PC-9 (cell line): Measurements from ENCODE around the gene CEP112. TPM values are rescaled to one million over a fixed set of nuclear protein-coding genes. Genes with fewer than 3 reads are reported as not detected.
A peak's percentile ranks its signal among the peaks of the same experiment; 100 is the strongest.

Source experiments
- BruUV-seq: library from RNA; stranded (reverse); fragments of 400-500 nt; replicated peaks from 2 replicates; lab custom pipeline; 2021; lab: Mats Ljungman, UMichigan
- CTCF ChIA-PET: fragments of 300-600 bp; sonication (Branson Sonifier 250); formaldehyde crosslinking; loops from one replicate; lab custom pipeline; 2022; ENCODE audit warnings: antibody characterized with exemption; lab: Charles Lee
- POLR2A ChIA-PET: fragments of 300-600 bp; sonication (Branson Sonifier 250); formaldehyde crosslinking; loops from one replicate; lab custom pipeline; 2022; ENCODE audit warnings: antibody characterized with exemption; ENCODE audit not compliant: unreplicated experiment; lab: Charles Lee
- DNase-seq, 2 experiments: peaks; one replicate each; pipeline versions ENCODE4 v3.0.0 to v3.0.0-alpha.2; 2015 to 2022; ENCODE audit warnings: mixed read lengths in 1 of 2
- H2AFZ ChIP-seq: fragments of 200-600 bp; sonication (generic); 2 replicates; pipeline ENCODE4 v1.8.1; 2017; ENCODE audit warnings: antibody characterized with exemption
- H3F3A ChIP-seq: fragments of 200-600 bp; sonication (generic); 2 replicates; pipeline ENCODE4 v1.8.1; 2017; ENCODE audit warnings: antibody characterized with exemption, mild to moderate bottlenecking, low read depth; ENCODE audit not compliant: insufficient read depth
- H3K27ac ChIP-seq: fragments of 200-600 bp; sonication (generic); 2 replicates; pipeline ENCODE4 v1.6.1; 2016; ENCODE audit warnings: mixed run types
- H3K27me3 ChIP-seq: fragments of 200-600 bp; sonication (generic); 2 replicates; pipeline ENCODE4 v1.6.1; 2016; ENCODE audit warnings: low read depth, mixed run types; ENCODE audit not compliant: insufficient read depth
- H3K36me3 ChIP-seq: fragments of 200-600 bp; sonication (generic); 2 replicates; pipeline ENCODE4 v1.6.1; 2016; ENCODE audit warnings: low read depth, mixed run types
- H3K4me1 ChIP-seq: fragments of 200-600 bp; sonication (generic); replicated peaks from 2 replicates; pipeline ENCODE4 v1.6.1; 2016; ENCODE audit warnings: mixed run types; ENCODE audit not compliant: insufficient read depth
- H3K4me2 ChIP-seq: fragments of 200-600 bp; sonication (generic); 2 replicates; pipeline ENCODE4 v1.6.1; 2017; ENCODE audit warnings: mixed run types
- H3K4me3 ChIP-seq: fragments of 200-600 bp; sonication (generic); 2 replicates; pipeline ENCODE4 v1.6.1; 2016; ENCODE audit warnings: mixed run types
- H3K79me2 ChIP-seq: fragments of 200-600 bp; sonication (generic); 2 replicates; pipeline ENCODE4 v1.6.1; 2017; ENCODE audit warnings: low read depth, mixed run types
- H3K9me2 ChIP-seq: fragments of 200-600 bp; sonication (generic); 2 replicates; pipeline ENCODE4 v1.8.1; 2017; ENCODE audit warnings: mild to moderate bottlenecking; ENCODE audit not compliant: insufficient read depth
- H3K9me3 ChIP-seq: fragments of 200-600 bp; sonication (generic); 2 replicates; pipeline ENCODE4 v1.8.1; 2016; ENCODE audit warnings: low read depth; ENCODE audit not compliant: insufficient read depth
- H4K20me1 ChIP-seq: fragments of 200-600 bp; sonication (generic); 2 replicates; pipeline ENCODE4 v1.8.1; 2017; ENCODE audit not compliant: insufficient read depth
- EZH2 ChIP-seq: fragments of 200-600 bp; sonication (generic); IDR thresholded peaks from 2 replicates; pipeline ENCODE4 v1.8.0; 2017; ENCODE audit warnings: antibody characterized with exemption, low read depth
- intact Hi-C: fragments of 100-400 bp; cut with micrococcal nuclease; formaldehyde crosslinking; loops from one replicate; pipeline ENCODE4 v1.10.0; 2022; ENCODE audit not compliant: unreplicated experiment
- total RNA-seq: library from RNA; stranded (reverse); gene quantifications from 2 replicates; pipeline ENCODE4 v1.2.3, GENCODE V29; 2021
- TF ChIP-seq, protein P1 (sequence below): fragments of 200-600 bp; sonication (generic); conservative IDR thresholded peaks from 2 replicates; pipeline ENCODE4 v1.6.1; 2017; ENCODE audit warnings: mixed run types, antibody characterized with exemption, mild to moderate bottlenecking, moderate library complexity

CEP112 gene
- total RNA-seq, 1 experiment from 2014 or later = 4.3 TPM

DNA sequence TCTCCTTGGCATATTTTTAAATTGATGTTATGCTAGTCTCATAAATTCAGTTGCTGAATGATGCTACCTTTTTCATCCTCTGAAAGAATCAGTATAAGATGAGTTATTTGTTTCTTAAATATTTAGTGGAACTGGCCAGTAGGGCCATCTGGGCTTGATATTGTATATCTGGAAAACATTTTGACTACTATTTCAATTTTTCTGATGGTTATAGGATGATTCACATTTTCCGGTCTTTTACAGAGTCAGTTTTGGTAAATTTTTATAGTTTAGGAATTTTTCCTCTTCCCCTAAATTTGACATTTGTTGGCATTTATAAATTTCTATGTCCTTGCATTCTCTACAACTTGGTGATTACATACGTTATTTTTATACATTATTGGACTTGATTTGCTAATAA, 334.2 kb downstream of the CEP112 start:
- H3K27me3 ChIP-seq = no peaks in the 10 kb centered on the region
- H3K79me2 ChIP-seq = no peaks in the 10 kb centered on the region
- BruUV-seq = no TSS peak
- TF ChIP-seq EZH2 = no peak
- TF ChIP-seq, protein P1, sequence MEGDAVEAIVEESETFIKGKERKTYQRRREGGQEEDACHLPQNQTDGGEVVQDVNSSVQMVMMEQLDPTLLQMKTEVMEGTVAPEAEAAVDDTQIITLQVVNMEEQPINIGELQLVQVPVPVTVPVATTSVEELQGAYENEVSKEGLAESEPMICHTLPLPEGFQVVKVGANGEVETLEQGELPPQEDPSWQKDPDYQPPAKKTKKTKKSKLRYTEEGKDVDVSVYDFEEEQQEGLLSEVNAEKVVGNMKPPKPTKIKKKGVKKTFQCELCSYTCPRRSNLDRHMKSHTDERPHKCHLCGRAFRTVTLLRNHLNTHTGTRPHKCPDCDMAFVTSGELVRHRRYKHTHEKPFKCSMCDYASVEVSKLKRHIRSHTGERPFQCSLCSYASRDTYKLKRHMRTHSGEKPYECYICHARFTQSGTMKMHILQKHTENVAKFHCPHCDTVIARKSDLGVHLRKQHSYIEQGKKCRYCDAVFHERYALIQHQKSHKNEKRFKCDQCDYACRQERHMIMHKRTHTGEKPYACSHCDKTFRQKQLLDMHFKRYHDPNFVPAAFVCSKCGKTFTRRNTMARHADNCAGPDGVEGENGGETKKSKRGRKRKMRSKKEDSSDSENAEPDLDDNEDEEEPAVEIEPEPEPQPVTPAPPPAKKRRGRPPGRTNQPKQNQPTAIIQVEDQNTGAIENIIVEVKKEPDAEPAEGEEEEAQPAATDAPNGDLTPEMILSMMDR = no peak
- H3K9me2 ChIP-seq = no peaks in the 10 kb centered on the region
- intact Hi-C loops = no loop called here
- no peak overlapping the region for H3K4me2 ChIP-seq
- H2AFZ ChIP-seq = no peak overlapping the region
- no peaks in the 10 kb centered on the region for H3K9me3 ChIP-seq
- no peak for DNase-seq
- POLR2A ChIA-PET = no interaction called here
- CTCF ChIA-PET = no interaction called here
- H3F3A ChIP-seq = peaks cover 4% of the 10 kb centered on the region; the same call in 1 of the 2 replicates
- H3K4me1 ChIP-seq = peaks cover 22% of the 10 kb centered on the region
- no peaks in the 10 kb centered on the region for H4K20me1 ChIP-seq
- H3K27ac ChIP-seq = no peak overlapping the region
- H3K4me3 ChIP-seq = no peak overlapping the region
- no peaks in the 10 kb centered on the region for H3K36me3 ChIP-seq

DNA sequence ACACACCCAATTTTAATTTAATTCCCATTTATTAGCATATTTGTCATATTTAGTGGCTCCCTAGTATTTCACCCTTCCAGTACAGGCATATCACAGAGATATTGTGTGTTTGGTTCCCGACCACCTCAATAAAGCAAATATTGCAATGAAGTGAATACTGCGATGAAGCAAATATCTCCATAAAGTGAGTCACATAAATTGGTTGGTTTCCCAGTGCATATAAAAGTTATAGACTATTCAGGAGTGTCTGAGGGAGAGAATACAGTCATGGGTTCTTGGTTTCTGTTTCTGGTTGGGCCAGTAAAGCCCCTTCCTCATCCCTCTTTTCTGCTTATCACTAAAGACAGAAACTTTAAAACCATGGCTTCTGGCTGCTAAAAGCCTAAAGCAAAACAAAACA, 335.1 kb downstream of the CEP112 start:
- POLR2A ChIA-PET = no interaction called here
- Histone ChIP-seq H3K4me2 (no peak overlapping the region), H4K20me1 (no peaks in the 10 kb centered on the region), H2AFZ (no peak overlapping the region), H3K27me3 (no peaks in the 10 kb centered on the region), H3K9me2 (no peaks in the 10 kb centered on the region), H3K36me3 (no peaks in the 10 kb centered on the region), H3K9me3 (no peaks in the 10 kb centered on the region), H3F3A (peaks cover 4% of the 10 kb centered on the region; the same call in 1 of the 2 replicates), H3K4me1 (peaks cover 22% of the 10 kb centered on the region), H3K79me2 (no peaks in the 10 kb centered on the region), H3K27ac (no peak overlapping the region), H3K4me3 (no peak overlapping the region)
- no peak for TF ChIP-seq EZH2
- TF ChIP-seq, protein P1 = no peak
- no TSS peak for BruUV-seq
- intact Hi-C loops = no loop called here
- no peak for DNase-seq
- CTCF ChIA-PET = no interaction called here

DNA sequence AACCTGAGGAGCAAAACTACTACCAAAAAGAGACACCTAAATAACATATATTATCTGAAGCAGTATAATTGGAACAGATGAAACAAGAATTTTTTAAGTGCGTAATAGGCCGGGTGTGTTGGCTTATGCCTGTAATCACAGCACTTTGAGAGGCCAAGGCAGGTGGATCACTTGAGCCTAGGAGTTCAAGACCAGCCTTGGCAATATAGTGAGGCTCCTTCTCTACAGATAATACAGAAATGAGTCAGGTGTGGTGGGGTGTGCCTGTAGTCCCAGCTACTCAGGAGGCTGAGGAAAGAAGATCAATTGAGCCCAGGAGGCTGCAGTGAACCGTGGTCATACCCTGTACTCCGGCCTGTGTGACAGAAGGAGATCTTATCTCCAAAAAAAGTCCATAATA, 336.3 kb downstream of the CEP112 start:
- Histone ChIP-seq H2AFZ (no peak overlapping the region), H3K36me3 (no peaks in the 10 kb centered on the region), H3K27ac (peak overlapping the region; percentile 54), H3K4me2 (peak overlapping the region; percentile 61), H3K27me3 (no peaks in the 10 kb centered on the region), H3K9me2 (no peaks in the 10 kb centered on the region), H4K20me1 (no peaks in the 10 kb centered on the region), H3K79me2 (no peaks in the 10 kb centered on the region), H3K4me3 (no peak overlapping the region), H3K4me1 (peaks cover 27% of the 10 kb centered on the region), H3F3A (peaks cover 4% of the 10 kb centered on the region; the same call in 1 of the 2 replicates), H3K9me3 (no peaks in the 10 kb centered on the region)
- DNase-seq = no peak
- ChIA-PET CTCF (no interaction called here), POLR2A (no interaction called here)
- intact Hi-C loops = no loop called here
- no peak for TF ChIP-seq EZH2
- TF ChIP-seq, protein P1 = no peak
- no TSS peak for BruUV-seq
